Adrenal gland (tissue), 5 donors: ENCODE data around the gene WIF1.

ENCODE experiments used
- CTCF ChIP-seq, 6 experiments: fragments of 450-650 bp in 4 of 6; fragments of 200-600 bp in 2 of 6; sonication (generic) in 1 of 6; IDR thresholded peaks; 1 replicate in 5 of 6; 2 replicates in 1 of 6; pipeline versions ENCODE4 v1.5.1 to v1.8.0; 2016 to 2021; ENCODE audit warnings: antibody characterized with exemption in 6 of 6, mild to moderate bottlenecking in 2 of 6, moderate library complexity in 1 of 6
- POLR2A ChIP-seq, 2 donors: fragments of 450-650 bp; IDR thresholded peaks; one replicate each; pipeline ENCODE4 v1.6.1; 2017; ENCODE audit warnings: antibody characterized with exemption in 2 of 2, mild to moderate bottlenecking in 2 of 2, moderate library complexity in 1 of 2
- donor health status: DM: no; HTN: no; CAD: no.

GRCh38 chr12:65014504-65015271 lies 106.4 kb downstream of the WIF1 start:
- TF ChIP-seq CTCF (IDR thresholded peaks at IDR 0.05) = no peak
- TF ChIP-seq POLR2A (IDR thresholded peaks at IDR 0.05) = no peak
